HepG2 (cell line): ENCODE data around the gene SLC15A3. TPM values are rescaled to one million over a fixed set of nuclear protein-coding genes. Genes with fewer than 3 reads are reported as not detected.

Experiments
- DR1 ChIP-seq: sonication (generic); formaldehyde crosslinking; IDR thresholded peaks from 2 replicates; pipeline ENCODE4 v1.8.0; 2021; ENCODE audit warnings: mild to moderate bottlenecking, missing genetic modification reagents, inconsistent platforms
- MBD4 ChIP-seq: IDR thresholded peaks from 2 replicates; pipeline ENCODE4 v1.6.1; 2012; ENCODE audit warnings: low read length, inconsistent platforms, borderline replicate concordance
- PITX1 ChIP-seq: sonication (generic); formaldehyde crosslinking; IDR thresholded peaks from 2 replicates; pipeline ENCODE4 v1.5.1; 2020; ENCODE audit warnings: mild to moderate bottlenecking, missing genetic modification reagents
- RBM39 ChIP-seq: fragments of 200-400 bp; formaldehyde crosslinking; IDR thresholded peaks from one replicate; pipeline ENCODE4 v1.6.1; 2018; ENCODE audit warnings: antibody characterized with exemption, mild to moderate bottlenecking, low read depth, low read length; ENCODE audit not compliant: poor library complexity, severe bottlenecking
- RFXAP ChIP-seq: sonication (generic); formaldehyde crosslinking; IDR thresholded peaks from 2 replicates; pipeline ENCODE4 v1.4.0; 2020; ENCODE audit warnings: missing genetic modification reagents, borderline replicate concordance
- ZFP36 ChIP-seq: fragments of 150-350 bp; IDR thresholded peaks from 2 replicates; pipeline ENCODE4 v1.6.1; 2018; ENCODE audit warnings: borderline replicate concordance, low read length, low read depth; ENCODE audit not compliant: partially characterized antibody
- ZNF12 ChIP-seq: sonication (generic); formaldehyde crosslinking; IDR thresholded peaks from 2 replicates; pipeline ENCODE4 v1.5.0; 2020; ENCODE audit warnings: missing genetic modification reagents
- polyA plus RNA-seq, 8 experiments: library from polyadenylated mRNA; depleted of rRNA in 3 of 8; stranded (reverse) in 7 of 8; unstranded in 1 of 8; fragments of >200 nt; fragmentation: Illumina TruSeq in 4 of 8; extraction: Trizol in 4 of 8; gene quantifications; 2 replicates each; pipeline versions ENCODE4 v1.2.1 to v1.2.3, GENCODE V29; 2011 to 2016; ENCODE audit warnings: low read depth in 4 of 8, missing spikeins in 1 of 8, mixed read lengths in 1 of 8; ENCODE audit not compliant: insufficient read depth in 1 of 8
- total RNA-seq, 5 experiments: library from RNA; depleted of rRNA; stranded (reverse); fragments of >200 nt; fragmentation: Illumina TruSeq; extraction: Trizol; gene quantifications; 2 replicates each; pipeline ENCODE4 v1.2.3, GENCODE V29; 2016; ENCODE audit warnings: low read depth in 1 of 5
- TF ChIP-seq, protein P1 (sequence below): sonication (generic); formaldehyde crosslinking; IDR thresholded peaks from 2 replicates; pipeline ENCODE4 v1.4.0; 2020; ENCODE audit warnings: low read depth, mild to moderate bottlenecking, missing genetic modification reagents
- TF ChIP-seq, protein P2 (sequence below): sonication (generic); formaldehyde crosslinking; IDR thresholded peaks from 2 replicates; pipeline ENCODE4 v1.4.0; 2020; ENCODE audit warnings: missing genetic modification reagents
- TF ChIP-seq, protein P3 (sequence below): sonication (generic); formaldehyde crosslinking; IDR thresholded peaks from 2 replicates; pipeline ENCODE4 v1.4.0; 2020; ENCODE audit warnings: mild to moderate bottlenecking, missing genetic modification reagents
- TF ChIP-seq, protein P4 (sequence below): sonication (generic); formaldehyde crosslinking; IDR thresholded peaks from 2 replicates; pipeline ENCODE4 v1.8.0; 2022; ENCODE audit warnings: missing genetic modification reagents, mild to moderate bottlenecking, inconsistent platforms, borderline replicate concordance
- TF ChIP-seq, protein P5 (sequence below): sonication (generic); formaldehyde crosslinking; IDR thresholded peaks from 2 replicates; pipeline ENCODE4 v1.9.0; 2021; ENCODE audit warnings: missing genetic modification reagents, mild to moderate bottlenecking, borderline replicate concordance
- TF ChIP-seq, protein P6 (sequence below): sonication (generic); formaldehyde crosslinking; IDR thresholded peaks from 2 replicates; pipeline ENCODE4 v1.5.1; 2020; ENCODE audit warnings: mild to moderate bottlenecking, missing genetic modification reagents, borderline replicate concordance

The SLC15A3 gene
- total and polyA plus RNA-seq, 2 of the 13 experiments (the other 11 are each of a cell fraction or from before 2014, with no cell fraction given), result 0.45 to 0.77 TPM

DNA sequence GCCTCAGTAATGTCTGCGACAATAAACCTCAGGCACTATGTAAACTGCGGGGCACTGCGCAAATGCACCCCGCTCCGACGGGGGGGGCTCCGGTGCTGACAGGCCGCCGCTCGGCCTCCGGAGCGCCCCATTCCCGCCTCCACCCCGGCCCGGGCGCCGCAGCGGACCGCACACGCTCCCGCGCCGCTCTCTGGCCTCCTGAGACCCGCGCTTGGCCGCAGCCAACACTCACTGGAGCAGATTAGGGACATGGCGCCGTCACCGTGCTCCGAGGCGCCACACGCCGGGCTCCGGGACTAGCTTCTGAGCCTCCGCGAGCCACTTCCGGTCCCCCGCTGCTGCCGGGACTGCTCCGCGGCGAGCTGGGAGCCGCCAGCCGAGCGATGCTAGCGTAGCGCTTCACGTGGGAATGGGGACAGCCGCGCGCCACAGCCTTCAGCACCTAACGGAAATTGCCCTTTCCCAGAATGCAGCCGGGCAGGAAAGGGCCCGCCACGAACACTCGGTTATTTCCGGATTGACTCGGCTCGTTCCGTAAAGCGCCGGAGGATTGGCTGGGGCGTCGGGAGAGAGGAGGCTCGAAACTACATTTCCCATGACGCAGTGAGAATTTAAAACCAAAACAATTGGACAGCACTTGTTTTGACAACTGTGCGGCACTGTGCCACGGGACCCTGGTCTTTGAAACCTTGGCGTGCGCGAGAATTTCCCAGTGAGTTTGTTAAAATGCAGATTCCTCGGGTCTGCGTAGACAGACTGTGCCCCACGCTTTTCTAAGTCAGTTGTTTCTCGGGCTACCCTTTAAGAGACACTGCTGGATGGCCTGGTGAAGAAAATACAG, 45.6 kb downstream of the SLC15A3 start, which contains the start of gene PRPF19 (continued):
- TF ChIP-seq, protein P1, sequence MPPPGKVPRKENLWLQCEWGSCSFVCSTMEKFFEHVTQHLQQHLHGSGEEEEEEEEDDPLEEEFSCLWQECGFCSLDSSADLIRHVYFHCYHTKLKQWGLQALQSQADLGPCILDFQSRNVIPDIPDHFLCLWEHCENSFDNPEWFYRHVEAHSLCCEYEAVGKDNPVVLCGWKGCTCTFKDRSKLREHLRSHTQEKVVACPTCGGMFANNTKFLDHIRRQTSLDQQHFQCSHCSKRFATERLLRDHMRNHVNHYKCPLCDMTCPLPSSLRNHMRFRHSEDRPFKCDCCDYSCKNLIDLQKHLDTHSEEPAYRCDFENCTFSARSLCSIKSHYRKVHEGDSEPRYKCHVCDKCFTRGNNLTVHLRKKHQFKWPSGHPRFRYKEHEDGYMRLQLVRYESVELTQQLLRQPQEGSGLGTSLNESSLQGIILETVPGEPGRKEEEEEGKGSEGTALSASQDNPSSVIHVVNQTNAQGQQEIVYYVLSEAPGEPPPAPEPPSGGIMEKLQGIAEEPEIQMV (CRISPR knock-in tag), result peak; percentile 64
- TF ChIP-seq, protein P2, sequence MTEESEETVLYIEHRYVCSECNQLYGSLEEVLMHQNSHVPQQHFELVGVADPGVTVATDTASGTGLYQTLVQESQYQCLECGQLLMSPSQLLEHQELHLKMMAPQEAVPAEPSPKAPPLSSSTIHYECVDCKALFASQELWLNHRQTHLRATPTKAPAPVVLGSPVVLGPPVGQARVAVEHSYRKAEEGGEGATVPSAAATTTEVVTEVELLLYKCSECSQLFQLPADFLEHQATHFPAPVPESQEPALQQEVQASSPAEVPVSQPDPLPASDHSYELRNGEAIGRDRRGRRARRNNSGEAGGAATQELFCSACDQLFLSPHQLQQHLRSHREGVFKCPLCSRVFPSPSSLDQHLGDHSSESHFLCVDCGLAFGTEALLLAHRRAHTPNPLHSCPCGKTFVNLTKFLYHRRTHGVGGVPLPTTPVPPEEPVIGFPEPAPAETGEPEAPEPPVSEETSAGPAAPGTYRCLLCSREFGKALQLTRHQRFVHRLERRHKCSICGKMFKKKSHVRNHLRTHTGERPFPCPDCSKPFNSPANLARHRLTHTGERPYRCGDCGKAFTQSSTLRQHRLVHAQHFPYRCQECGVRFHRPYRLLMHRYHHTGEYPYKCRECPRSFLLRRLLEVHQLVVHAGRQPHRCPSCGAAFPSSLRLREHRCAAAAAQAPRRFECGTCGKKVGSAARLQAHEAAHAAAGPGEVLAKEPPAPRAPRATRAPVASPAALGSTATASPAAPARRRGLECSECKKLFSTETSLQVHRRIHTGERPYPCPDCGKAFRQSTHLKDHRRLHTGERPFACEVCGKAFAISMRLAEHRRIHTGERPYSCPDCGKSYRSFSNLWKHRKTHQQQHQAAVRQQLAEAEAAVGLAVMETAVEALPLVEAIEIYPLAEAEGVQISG (CRISPR knock-in tag), result peak; percentile 87
- TF ChIP-seq, protein P3, sequence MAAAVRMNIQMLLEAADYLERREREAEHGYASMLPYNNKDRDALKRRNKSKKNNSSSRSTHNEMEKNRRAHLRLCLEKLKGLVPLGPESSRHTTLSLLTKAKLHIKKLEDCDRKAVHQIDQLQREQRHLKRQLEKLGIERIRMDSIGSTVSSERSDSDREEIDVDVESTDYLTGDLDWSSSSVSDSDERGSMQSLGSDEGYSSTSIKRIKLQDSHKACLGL (CRISPR knock-in tag), result peak; percentile 59; the same call in 1 of the 2 replicates
- TF ChIP-seq, protein P4, sequence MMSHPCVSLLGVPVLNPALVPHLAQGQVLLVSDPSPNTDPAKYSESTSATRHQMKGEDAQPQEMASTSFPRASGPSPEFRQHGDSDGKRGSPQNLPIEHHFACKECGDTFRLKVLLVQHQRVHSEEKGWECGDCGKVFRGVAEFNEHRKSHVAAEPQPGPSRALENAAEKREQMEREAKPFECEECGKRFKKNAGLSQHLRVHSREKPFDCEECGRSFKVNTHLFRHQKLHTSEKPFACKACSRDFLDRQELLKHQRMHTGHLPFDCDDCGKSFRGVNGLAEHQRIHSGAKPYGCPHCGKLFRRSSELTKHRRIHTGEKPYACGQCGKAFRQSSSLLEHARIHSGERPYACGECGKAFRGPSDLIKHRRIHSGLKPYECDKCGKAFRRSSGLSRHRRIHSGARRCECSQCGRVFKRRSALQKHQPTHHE, result no peak; the same call in 1 of the 2 replicates
- TF ChIP-seq, protein P5, sequence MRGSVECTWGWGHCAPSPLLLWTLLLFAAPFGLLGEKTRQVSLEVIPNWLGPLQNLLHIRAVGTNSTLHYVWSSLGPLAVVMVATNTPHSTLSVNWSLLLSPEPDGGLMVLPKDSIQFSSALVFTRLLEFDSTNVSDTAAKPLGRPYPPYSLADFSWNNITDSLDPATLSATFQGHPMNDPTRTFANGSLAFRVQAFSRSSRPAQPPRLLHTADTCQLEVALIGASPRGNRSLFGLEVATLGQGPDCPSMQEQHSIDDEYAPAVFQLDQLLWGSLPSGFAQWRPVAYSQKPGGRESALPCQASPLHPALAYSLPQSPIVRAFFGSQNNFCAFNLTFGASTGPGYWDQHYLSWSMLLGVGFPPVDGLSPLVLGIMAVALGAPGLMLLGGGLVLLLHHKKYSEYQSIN (CRISPR knock-in tag), result no peak
- no peak for TF ChIP-seq MBD4
- TF ChIP-seq PITX1 (CRISPR knock-in tag), result peak; percentile 32; the same call in 1 of the 2 replicates
- peak; percentile 79; the same call in 1 of the 2 replicates for TF ChIP-seq ZNF12
- TF ChIP-seq DR1 (CRISPR knock-in tag), result peak; percentile 89; the same call in 1 of the 2 replicates
- TF ChIP-seq, protein P6, sequence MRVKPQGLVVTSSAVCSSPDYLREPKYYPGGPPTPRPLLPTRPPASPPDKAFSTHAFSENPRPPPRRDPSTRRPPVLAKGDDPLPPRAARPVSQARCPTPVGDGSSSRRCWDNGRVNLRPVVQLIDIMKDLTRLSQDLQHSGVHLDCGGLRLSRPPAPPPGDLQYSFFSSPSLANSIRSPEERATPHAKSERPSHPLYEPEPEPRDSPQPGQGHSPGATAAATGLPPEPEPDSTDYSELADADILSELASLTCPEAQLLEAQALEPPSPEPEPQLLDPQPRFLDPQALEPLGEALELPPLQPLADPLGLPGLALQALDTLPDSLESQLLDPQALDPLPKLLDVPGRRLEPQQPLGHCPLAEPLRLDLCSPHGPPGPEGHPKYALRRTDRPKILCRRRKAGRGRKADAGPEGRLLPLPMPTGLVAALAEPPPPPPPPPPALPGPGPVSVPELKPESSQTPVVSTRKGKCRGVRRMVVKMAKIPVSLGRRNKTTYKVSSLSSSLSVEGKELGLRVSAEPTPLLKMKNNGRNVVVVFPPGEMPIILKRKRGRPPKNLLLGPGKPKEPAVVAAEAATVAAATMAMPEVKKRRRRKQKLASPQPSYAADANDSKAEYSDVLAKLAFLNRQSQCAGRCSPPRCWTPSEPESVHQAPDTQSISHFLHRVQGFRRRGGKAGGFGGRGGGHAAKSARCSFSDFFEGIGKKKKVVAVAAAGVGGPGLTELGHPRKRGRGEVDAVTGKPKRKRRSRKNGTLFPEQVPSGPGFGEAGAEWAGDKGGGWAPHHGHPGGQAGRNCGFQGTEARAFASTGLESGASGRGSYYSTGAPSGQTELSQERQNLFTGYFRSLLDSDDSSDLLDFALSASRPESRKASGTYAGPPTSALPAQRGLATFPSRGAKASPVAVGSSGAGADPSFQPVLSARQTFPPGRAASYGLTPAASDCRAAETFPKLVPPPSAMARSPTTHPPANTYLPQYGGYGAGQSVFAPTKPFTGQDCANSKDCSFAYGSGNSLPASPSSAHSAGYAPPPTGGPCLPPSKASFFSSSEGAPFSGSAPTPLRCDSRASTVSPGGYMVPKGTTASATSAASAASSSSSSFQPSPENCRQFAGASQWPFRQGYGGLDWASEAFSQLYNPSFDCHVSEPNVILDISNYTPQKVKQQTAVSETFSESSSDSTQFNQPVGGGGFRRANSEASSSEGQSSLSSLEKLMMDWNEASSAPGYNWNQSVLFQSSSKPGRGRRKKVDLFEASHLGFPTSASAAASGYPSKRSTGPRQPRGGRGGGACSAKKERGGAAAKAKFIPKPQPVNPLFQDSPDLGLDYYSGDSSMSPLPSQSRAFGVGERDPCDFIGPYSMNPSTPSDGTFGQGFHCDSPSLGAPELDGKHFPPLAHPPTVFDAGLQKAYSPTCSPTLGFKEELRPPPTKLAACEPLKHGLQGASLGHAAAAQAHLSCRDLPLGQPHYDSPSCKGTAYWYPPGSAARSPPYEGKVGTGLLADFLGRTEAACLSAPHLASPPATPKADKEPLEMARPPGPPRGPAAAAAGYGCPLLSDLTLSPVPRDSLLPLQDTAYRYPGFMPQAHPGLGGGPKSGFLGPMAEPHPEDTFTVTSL (CRISPR knock-in tag), result no peak
- no peak for TF ChIP-seq ZFP36
- no peak for TF ChIP-seq RBM39
- TF ChIP-seq RFXAP (CRISPR knock-in tag), result 0 out of 2 replicates have a peak, but pooled peaks have one; percentile 51
